HG03460 (cell line): Measurements from ENCODE around the gene ACACB.
"Not testable (repeated sequence)": the region's sequence is repeated elsewhere in the genome, so short reads cannot be mapped to it uniquely, and the experiment has no call there.

Experiments used
- ATAC-seq: cut with Tn5 transposase; IDR thresholded peaks from one replicate; pipeline ENCODE4 v1.9.1; 2021; ENCODE audit not compliant: unreplicated experiment

ACACB gene

GRCh38 chr12:109139360-109139759 is 23.0 kb downstream of the ACACB start:
- ATAC-seq = no peak

GRCh38 chr12:109139791-109140190 is 23.4 kb downstream of the ACACB start:
- no peak for ATAC-seq

GRCh38 chr12:109140560-109140959 is 24.2 kb downstream of the ACACB start:
- no peak for ATAC-seq

- no peak for ATAC-seq
These were observed 27.8 kb downstream of the ACACB start for GRCh38 chr12:109144224-109144623.

GRCh38 chr12:109147126-109147525 is 30.7 kb downstream of the ACACB start:
- ATAC-seq = not testable (repeated sequence)

GRCh38 chr12:109147954-109148353 is 31.6 kb downstream of the ACACB start:
- no peak for ATAC-seq

GRCh38 chr12:109150124-109150640 is 33.8 kb downstream of the ACACB start:
- ATAC-seq = no peak

- no peak for ATAC-seq
These were observed 35.1 kb downstream of the ACACB start for GRCh38 chr12:109151457-109151856.

- no peak for ATAC-seq
These were observed 37.5 kb downstream of the ACACB start for GRCh38 chr12:109153821-109154441.

- ATAC-seq = peak; percentile 86
These were observed 38.4 kb downstream of the ACACB start for GRCh38 chr12:109154451-109155438.

GRCh38 chr12:109156036-109156435 is 39.6 kb downstream of the ACACB start:
- ATAC-seq = no peak

GRCh38 chr12:109156586-109156985 is 40.2 kb downstream of the ACACB start:
- no peak for ATAC-seq

GRCh38 chr12:109157986-109158385 is 41.6 kb downstream of the ACACB start:
- ATAC-seq = no peak

GRCh38 chr12:109160433-109160832 is 44.0 kb downstream of the ACACB start:
- ATAC-seq = no peak

- ATAC-seq = no peak
These were observed 44.5 kb downstream of the ACACB start for GRCh38 chr12:109160873-109161272.

GRCh38 chr12:109162551-109162950 is 46.2 kb downstream of the ACACB start:
- ATAC-seq = no peak

GRCh38 chr12:109163167-109163566 is 46.8 kb downstream of the ACACB start:
- no peak for ATAC-seq

GRCh38 chr12:109165599-109165998 is 49.2 kb downstream of the ACACB start:
- no peak for ATAC-seq

GRCh38 chr12:109166371-109166770 is 50.0 kb downstream of the ACACB start:
- ATAC-seq = no peak

GRCh38 chr12:109167781-109168180 is 51.4 kb downstream of the ACACB start:
- no peak for ATAC-seq

- no peak for ATAC-seq
These were observed 52.9 kb downstream of the ACACB start for GRCh38 chr12:109169262-109169661.

GRCh38 chr12:109169686-109170085 is 53.3 kb downstream of the ACACB start:
- no peak for ATAC-seq
